Stimulated activated CD8-positive, alpha-beta memory T cell treated with anti-CD3 and anti-CD28 coated beads, Interleukin-15, amount 100 ng/mL, for 1 hour (primary cell): ENCODE data around the gene ODAD4.

Experiments used
- DNase-seq: peaks from one replicate; pipeline ENCODE4 v3.0.0-alpha.2; 2020; ENCODE audit warnings: low read depth

The ODAD4 gene

GRCh38 chr17:41971721-41972523, 41.5 kb downstream of the ODAD4 start:
- DNase-seq, result no peak

GRCh38 chr17:41972571-41973407, 42.4 kb downstream of the ODAD4 start:
- DNase-seq, result no peak

- DNase-seq, result no peak
These were observed 43.0 kb downstream of the ODAD4 start for GRCh38 chr17:41973408-41973811.

- DNase-seq, result no peak
These were observed 43.6 kb downstream of the ODAD4 start for GRCh38 chr17:41974031-41974430.

GRCh38 chr17:41974658-41975057, 44.2 kb downstream of the ODAD4 start:
- no peak for DNase-seq

GRCh38 chr17:41975099-41976083, 45.0 kb downstream of the ODAD4 start:
- no peak for DNase-seq

- no peak for DNase-seq
These were observed 45.8 kb downstream of the ODAD4 start for GRCh38 chr17:41976142-41976768.

GRCh38 chr17:41977991-41978390, 47.6 kb downstream of the ODAD4 start:
- DNase-seq, result no peak

- DNase-seq, result no peak
These were observed 51.8 kb downstream of the ODAD4 start for GRCh38 chr17:41982026-41982760.

GRCh38 chr17:41984454-41984853, 54.0 kb downstream of the ODAD4 start:
- no peak for DNase-seq

- DNase-seq, result no peak
These were observed 55.5 kb downstream of the ODAD4 start for GRCh38 chr17:41985919-41986318.

GRCh38 chr17:41986634-41987033, 56.2 kb downstream of the ODAD4 start:
- no peak for DNase-seq

GRCh38 chr17:41987642-41988041, 57.2 kb downstream of the ODAD4 start:
- no peak for DNase-seq

GRCh38 chr17:41988418-41988817, 58.0 kb downstream of the ODAD4 start:
- no peak for DNase-seq

GRCh38 chr17:41989702-41990419, 59.4 kb downstream of the ODAD4 start:
- no peak for DNase-seq

GRCh38 chr17:41992576-41992975, 62.2 kb downstream of the ODAD4 start:
- DNase-seq, result no peak

GRCh38 chr17:41996855-41997164, 66.4 kb downstream of the ODAD4 start:
- DNase-seq, result no peak

GRCh38 chr17:41998497-41998896, 68.1 kb downstream of the ODAD4 start:
- DNase-seq, result no peak

GRCh38 chr17:42000413-42001133, 70.2 kb downstream of the ODAD4 start:
- DNase-seq, result no peak

- no peak for DNase-seq
These were observed 71.3 kb downstream of the ODAD4 start for GRCh38 chr17:42001729-42002128.
